ENCODE results near the gene CHADL.

The CHADL gene

GRCh38 chr22:41237036-41237706 is 3.6 kb downstream of the CHADL start:
- peak overlapping the region; percentile 23; the same call in 1 of the 2 replicates for H3K9ac ChIP-seq (ENCODE audit: low read length)

GRCh38 chr22:41234815-41235695 is 5.7 kb downstream of the CHADL start:
- Histone ChIP-seq H3K9me3 (replicated peaks; ENCODE audit: insufficient read depth, low read length) (no peaks in the 10 kb centered on the region), H3K4me3 (ENCODE audit: low read length) (no peak overlapping the region), H3K9me2 (replicated peaks; ENCODE audit: insufficient read depth, low read length) (no peaks in the 10 kb centered on the region), H3K27ac (ENCODE audit: low read length) (no peak overlapping the region), H3F3A (ENCODE audit: insufficient read depth, low read length) (peaks cover 4% of the 10 kb centered on the region; the same call in 1 of the 2 replicates), H3K4me1 (ENCODE audit: low read length) (0 out of 2 replicates have a peak, but pooled peaks cover 6% of the 10 kb centered on the region), H4K20me1 (ENCODE audit: insufficient read depth, low read length) (no peaks in the 10 kb centered on the region), H3K4me2 (ENCODE audit: low read depth, low read length) (no peak overlapping the region), H3K9ac (ENCODE audit: low read length) (no peak overlapping the region), H2AFZ (ENCODE audit: low read length) (no peak overlapping the region), H3K27me3 (replicated peaks; ENCODE audit: insufficient read depth, low read length) (no peaks in the 10 kb centered on the region), H3K79me2 (ENCODE audit: low read length) (no peaks in the 10 kb centered on the region), H3K36me3 (replicated peaks; ENCODE audit: insufficient read depth, low read length) (no peaks in the 10 kb centered on the region)
- TF ChIP-seq EZH2phosphoT487 (IDR thresholded peaks at IDR 0.05; ENCODE audit: low read length) (no peak), CTCF (IDR thresholded peaks at IDR 0.05; ENCODE audit: low read length) (no peak), EZH2 (optimal IDR thresholded peaks at IDR 0.05; ENCODE audit: low read depth, low read length) (no peak)
- DNase-seq = no peak

More at GRCh38 chr22:41237036-41237706, 3.6 kb downstream of the CHADL start:
- Histone ChIP-seq H3F3A (ENCODE audit: insufficient read depth, low read length) (peaks cover 4% of the 10 kb centered on the region; the same call in 1 of the 2 replicates), H3K4me3 (ENCODE audit: low read length) (peak overlapping the region; percentile 56), H3K79me2 (ENCODE audit: low read length) (no peaks in the 10 kb centered on the region), H2AFZ (ENCODE audit: low read length) (peak overlapping the region; percentile 90), H3K9me3 (replicated peaks; ENCODE audit: insufficient read depth, low read length) (no peaks in the 10 kb centered on the region), H3K9me2 (replicated peaks; ENCODE audit: insufficient read depth, low read length) (no peaks in the 10 kb centered on the region), H3K36me3 (replicated peaks; ENCODE audit: insufficient read depth, low read length) (no peaks in the 10 kb centered on the region), H3K27me3 (replicated peaks; ENCODE audit: insufficient read depth, low read length) (no peaks in the 10 kb centered on the region), H3K4me2 (ENCODE audit: low read depth, low read length) (peak overlapping the region; percentile 97), H3K27ac (ENCODE audit: low read length) (no peak overlapping the region), H4K20me1 (ENCODE audit: insufficient read depth, low read length) (no peaks in the 10 kb centered on the region), H3K4me1 (ENCODE audit: low read length) (0 out of 2 replicates have a peak, but pooled peaks cover 6% of the 10 kb centered on the region)
- no peak for TF ChIP-seq CTCF (IDR thresholded peaks at IDR 0.05; ENCODE audit: low read length)
- no peak for TF ChIP-seq EZH2phosphoT487 (IDR thresholded peaks at IDR 0.05; ENCODE audit: low read length)
- TF ChIP-seq EZH2 (optimal IDR thresholded peaks at IDR 0.05; ENCODE audit: low read depth, low read length) = no peak
- no peak for DNase-seq

- Histone ChIP-seq H3K4me2 (ENCODE audit: low read depth, low read length) (no peak overlapping the region), H3K36me3 (replicated peaks; ENCODE audit: insufficient read depth, low read length) (no peaks in the 10 kb centered on the region), H3K9me3 (replicated peaks; ENCODE audit: insufficient read depth, low read length) (no peaks in the 10 kb centered on the region), H3K4me3 (ENCODE audit: low read length) (no peak overlapping the region), H4K20me1 (ENCODE audit: insufficient read depth, low read length) (no peaks in the 10 kb centered on the region), H3K9ac (ENCODE audit: low read length) (no peak overlapping the region), H3K9me2 (replicated peaks; ENCODE audit: insufficient read depth, low read length) (no peaks in the 10 kb centered on the region), H2AFZ (ENCODE audit: low read length) (no peak overlapping the region), H3K4me1 (ENCODE audit: low read length) (no peaks in the 10 kb centered on the region), H3K79me2 (ENCODE audit: low read length) (no peaks in the 10 kb centered on the region), H3F3A (ENCODE audit: insufficient read depth, low read length) (no peaks in the 10 kb centered on the region), H3K27ac (ENCODE audit: low read length) (no peak overlapping the region), H3K27me3 (replicated peaks; ENCODE audit: insufficient read depth, low read length) (no peaks in the 10 kb centered on the region)
- DNase-seq = no peak
- no peak for TF ChIP-seq EZH2phosphoT487 (IDR thresholded peaks at IDR 0.05; ENCODE audit: low read length)
- no peak for TF ChIP-seq CTCF (IDR thresholded peaks at IDR 0.05; ENCODE audit: low read length)
- TF ChIP-seq EZH2 (optimal IDR thresholded peaks at IDR 0.05; ENCODE audit: low read depth, low read length) = no peak
These were observed 9.4 kb downstream of the CHADL start for GRCh38 chr22:41231369-41231768.
